Fibroblast of villous mesenchyme (primary cell): ENCODE measurements around the gene KRTAP3-1. TPM values are rescaled to one million over a fixed set of nuclear protein-coding genes. Genes with fewer than 3 reads are reported as not detected.

Source experiments
- DNase-seq: peaks from one replicate; pipeline ENCODE4 v3.0.0-alpha.2; 2010; ENCODE audit warnings: low read depth
- H3K4me3 ChIP-seq: 2 replicates; pipeline ENCODE4 v1.5.1; 2011; ENCODE audit warnings: low read depth, mild to moderate bottlenecking, low read length
- CTCF ChIP-seq: IDR thresholded peaks from 2 replicates; pipeline ENCODE4 v1.5.1; 2012; ENCODE audit warnings: low read depth, mild to moderate bottlenecking, low read length; ENCODE audit not compliant: insufficient read depth
- total RNA-seq: library from RNA; depleted of rRNA; stranded (reverse); fragments of >200 nt; gene quantifications from 2 replicates; pipeline ENCODE4 v1.2.3, GENCODE V29; 2012

Gene KRTAP3-1
- total RNA-seq, 1 donor = not detected

- no peak overlapping the region for H3K4me3 ChIP-seq
- TF ChIP-seq CTCF = no peak
- no peak for DNase-seq
Observed at GRCh38 chr17:41020336-41020735, 11.4 kb upstream of the KRTAP3-1 start.

GRCh38 chr17:41019415-41019814 lies 10.5 kb upstream of the KRTAP3-1 start:
- no peak for TF ChIP-seq CTCF
- no peak for DNase-seq
- H3K4me3 ChIP-seq = no peak overlapping the region

GRCh38 chr17:41018541-41018940 lies 9.6 kb upstream of the KRTAP3-1 start:
- DNase-seq = no peak
- no peak for TF ChIP-seq CTCF
- H3K4me3 ChIP-seq = no peak overlapping the region

GRCh38 chr17:41016578-41017215 lies 7.8 kb upstream of the KRTAP3-1 start:
- no peak for TF ChIP-seq CTCF
- DNase-seq = no peak

GRCh38 chr17:41015454-41015853 lies 6.5 kb upstream of the KRTAP3-1 start:
- DNase-seq = no peak
- TF ChIP-seq CTCF = no peak
- H3K4me3 ChIP-seq = no peak overlapping the region

More at GRCh38 chr17:41016578-41017215, 7.8 kb upstream of the KRTAP3-1 start:
- H3K4me3 ChIP-seq = no peak overlapping the region

GRCh38 chr17:41013606-41014005 lies 4.7 kb upstream of the KRTAP3-1 start:
- peak; percentile 42 for DNase-seq
- TF ChIP-seq CTCF = no peak
- no peak overlapping the region for H3K4me3 ChIP-seq

GRCh38 chr17:41013181-41013580 lies 4.3 kb upstream of the KRTAP3-1 start:
- TF ChIP-seq CTCF = no peak
- no peak overlapping the region for H3K4me3 ChIP-seq
- DNase-seq = peak; percentile 75
